ENCODE measurements around the gene UNC5C.

- TF ChIP-seq CTCF (IDR thresholded peaks at IDR 0.05) (no peak), EZH2 (IDR thresholded peaks at IDR 0.05) (no peak), EZH2phosphoT487 (IDR thresholded peaks at IDR 0.05) (no peak)
Observed at GRCh38 chr4:95219109-95219508, 329.7 kb downstream of the UNC5C start.

Measured in neural progenitor cell (in vitro differentiated cells).